GM19328 (cell line): ENCODE results near the gene CFL1.
"Not testable (repeated sequence)": the region's sequence is repeated elsewhere in the genome, so short reads cannot be mapped to it uniquely, and the experiment has no call there.

Experiments
- ATAC-seq: cut with Tn5 transposase; IDR thresholded peaks from one replicate; pipeline ENCODE4 v1.9.1; 2021; ENCODE audit warnings: mild to moderate bottlenecking, moderate library complexity; ENCODE audit not compliant: unreplicated experiment

Gene CFL1

DNA sequence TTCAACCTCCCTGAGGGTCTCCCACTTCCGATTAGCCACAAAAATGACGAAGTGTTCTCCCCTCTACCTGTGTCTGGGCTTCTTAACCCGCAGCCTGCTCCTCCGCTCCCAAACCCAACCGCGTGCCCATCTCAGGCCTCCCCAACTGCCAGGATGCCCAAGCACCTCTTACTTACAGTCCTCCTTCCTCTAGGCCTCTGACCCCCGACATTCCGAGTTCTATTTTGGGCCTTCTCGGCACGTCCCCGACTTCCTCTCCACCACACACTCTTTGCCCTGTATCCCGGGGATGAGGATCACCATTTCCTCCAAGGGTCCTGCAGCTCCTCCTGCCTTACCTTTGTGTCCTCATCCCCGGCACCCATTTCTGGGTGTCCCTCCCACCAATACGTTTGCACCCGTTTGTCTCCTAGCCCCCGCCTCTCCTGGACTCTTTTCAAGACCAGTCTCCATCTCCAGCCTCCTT lies 1.9 kb upstream of the CFL1 start:
- ATAC-seq = no peak

- peak; percentile 54 for ATAC-seq
Measured at GRCh38 chr11:65859095-65859811, 1.3 kb upstream of the CFL1 start.

GRCh38 chr11:65858681-65859087 lies 704 bp upstream of the CFL1 start:
- no peak for ATAC-seq

- no peak for ATAC-seq
Measured at GRCh38 chr11:65857500-65857852, 504 bp downstream of the CFL1 start.

GRCh38 chr11:65856689-65857499 lies 1.1 kb downstream of the CFL1 start:
- no peak for ATAC-seq

GRCh38 chr11:65855927-65856363 lies 2.0 kb downstream of the CFL1 start:
- no peak for ATAC-seq

GRCh38 chr11:65854852-65855837 lies 2.8 kb downstream of the CFL1 start:
- no peak for ATAC-seq

DNA sequence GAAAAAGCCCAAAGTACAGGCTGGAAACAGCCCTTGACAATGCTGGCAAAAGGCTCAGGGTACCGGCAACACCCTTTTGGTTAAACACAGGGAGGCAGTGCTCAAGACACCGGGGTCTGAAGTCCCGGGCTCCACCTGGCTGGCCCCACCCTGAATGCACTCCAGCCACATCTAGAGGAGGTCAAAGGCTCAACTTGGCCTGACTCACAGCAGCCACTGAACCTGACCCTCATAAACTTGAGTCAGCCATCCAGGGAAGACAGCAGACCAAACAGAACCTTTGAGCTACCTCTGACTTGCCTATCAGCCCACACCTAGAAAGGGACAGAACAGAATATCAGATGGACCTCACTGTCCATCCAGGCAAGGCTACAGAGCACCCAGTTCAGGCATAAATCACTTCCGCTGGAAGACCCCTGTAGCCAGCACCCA lies 3.8 kb downstream of the CFL1 start:
- no peak for ATAC-seq

GRCh38 chr11:65853246-65853979 lies 4.6 kb downstream of the CFL1 start:
- no peak for ATAC-seq

- no peak for ATAC-seq
Measured at GRCh38 chr11:65852508-65853245, 5.3 kb downstream of the CFL1 start.

DNA sequence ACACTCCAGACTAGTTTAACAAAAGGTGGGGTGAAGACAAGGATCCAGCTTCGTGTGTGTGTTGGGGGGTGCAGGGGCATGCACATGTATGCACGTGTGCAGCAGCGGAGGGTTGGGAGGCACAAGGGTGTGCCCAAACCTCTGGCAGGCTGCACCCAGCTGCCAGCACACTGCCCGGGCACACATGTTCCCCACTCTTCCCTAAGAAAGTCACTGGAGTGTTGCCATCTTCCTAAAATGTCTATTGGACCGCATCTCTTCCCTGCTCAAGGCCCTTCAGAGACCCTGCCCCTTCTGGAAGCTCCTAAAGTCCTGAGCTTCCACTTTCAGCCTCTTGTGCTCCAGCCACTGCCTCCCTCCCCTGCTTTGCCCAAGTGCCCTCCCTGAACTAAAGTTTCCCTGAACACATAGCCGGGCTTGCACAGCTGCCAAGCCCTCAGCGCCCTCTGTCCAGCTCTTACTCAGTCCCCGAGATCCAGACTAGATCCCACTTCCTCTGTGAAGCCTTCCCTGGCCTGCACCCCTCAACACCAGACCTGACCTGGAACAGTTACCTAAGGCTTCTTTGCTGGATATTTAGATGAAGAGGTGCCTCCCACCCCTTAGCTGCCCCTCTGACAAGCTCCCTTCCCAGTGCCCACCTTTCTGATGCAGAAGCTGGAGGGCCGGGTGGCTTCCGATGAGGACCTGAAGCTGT lies 6.0 kb downstream of the CFL1 start:
- ATAC-seq = no peak

- no peak for ATAC-seq
Measured at GRCh38 chr11:65851083-65851579, 6.8 kb downstream of the CFL1 start.

DNA sequence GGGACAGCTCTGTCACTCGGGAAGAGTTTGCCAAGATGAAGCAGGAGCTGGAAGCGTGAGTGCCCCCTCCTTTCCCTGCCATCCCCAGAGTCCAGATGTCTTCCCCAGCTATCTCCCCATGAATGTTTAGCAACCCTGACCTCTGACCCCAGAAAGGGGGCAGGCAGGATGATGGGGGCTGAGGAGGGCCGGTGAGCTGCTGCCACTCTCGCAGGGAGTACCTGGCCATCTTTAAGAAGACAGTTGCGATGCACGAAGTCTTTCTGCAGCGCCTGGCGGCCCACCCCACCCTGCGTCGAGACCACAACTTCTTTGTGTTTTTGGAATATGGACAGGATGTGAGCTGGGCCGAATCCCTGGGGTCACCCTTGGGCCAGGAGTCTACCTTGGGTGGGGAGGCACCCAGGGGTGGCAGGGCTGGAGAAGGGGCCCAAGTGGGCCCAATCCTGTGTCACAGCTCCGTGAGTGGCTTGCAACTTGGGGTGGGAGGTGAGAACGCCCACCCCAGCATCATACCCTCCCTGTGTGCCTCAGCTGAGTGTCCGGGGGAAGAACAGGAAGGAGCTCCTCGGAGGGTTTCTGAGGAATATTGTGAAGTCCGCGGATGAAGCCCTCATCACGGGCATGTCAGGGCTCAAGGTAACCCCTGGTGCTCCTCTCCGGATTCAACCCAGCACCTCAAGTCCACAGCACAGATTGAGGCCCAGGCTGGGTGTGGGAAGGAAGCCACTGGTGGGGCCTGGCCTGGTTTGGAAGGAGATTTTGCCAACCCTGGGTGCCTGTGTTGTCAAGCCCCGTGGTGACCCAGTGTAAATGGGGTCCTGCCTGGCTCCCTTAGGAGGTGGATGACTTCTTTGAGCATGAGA lies 7.5 kb downstream of the CFL1 start:
- ATAC-seq = no peak

- ATAC-seq = no peak
Measured at GRCh38 chr11:65849771-65850216, 8.2 kb downstream of the CFL1 start.

- no peak for ATAC-seq
Measured at GRCh38 chr11:65849366-65849765, 8.6 kb downstream of the CFL1 start.

DNA sequence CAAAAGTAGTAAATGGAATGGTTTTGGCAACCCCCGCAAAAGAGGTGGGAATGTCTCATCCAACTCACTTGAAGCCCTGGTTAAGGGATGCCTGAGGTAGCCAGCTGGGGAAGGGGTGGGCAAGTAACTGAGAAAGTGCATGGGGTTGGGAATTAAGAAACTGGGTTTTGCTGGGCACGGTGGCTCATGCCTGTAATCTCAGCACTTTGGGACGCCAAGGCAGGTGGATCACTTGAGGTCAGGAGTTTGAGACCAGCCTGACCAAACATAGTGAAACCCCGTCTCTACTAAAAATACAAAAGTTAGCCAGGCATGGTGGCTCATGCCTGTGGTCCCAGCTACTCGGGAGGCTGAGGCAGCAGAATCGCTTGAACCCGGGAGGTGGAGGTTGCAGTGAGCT lies 9.3 kb downstream of the CFL1 start:
- ATAC-seq = not testable (repeated sequence)

- ATAC-seq = no peak
Measured at GRCh38 chr11:65847746-65848145, 10.2 kb downstream of the CFL1 start.
